Dedifferentiated amniotic fluid mesenchymal stem cell (primary cell): Measurements from ENCODE around the gene IQCC.

Experiments
- DNase-seq: peaks from one replicate; pipeline ENCODE4 v3.0.0-alpha.2; 2016; ENCODE audit errors: extremely low spot score

Gene IQCC

DNA sequence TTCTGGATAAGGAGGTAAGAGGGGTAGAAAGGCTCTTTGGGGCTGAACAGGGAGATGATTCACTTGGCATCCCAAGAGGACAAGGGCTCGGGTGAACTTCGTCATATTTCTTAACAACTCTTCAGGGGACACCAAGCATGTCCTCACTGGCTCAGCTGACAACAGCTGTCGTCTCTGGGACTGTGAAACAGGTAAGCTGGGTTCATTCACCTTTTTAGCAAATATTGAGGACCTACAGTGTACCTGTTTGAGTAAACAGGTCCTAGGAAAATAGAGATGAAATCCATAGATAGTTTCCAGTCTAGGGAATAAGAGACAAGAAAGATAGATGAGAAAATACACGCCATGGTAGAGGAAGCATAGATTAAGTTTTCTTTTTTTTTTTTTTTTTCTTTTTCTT is 18.8 kb downstream of the IQCC start:
- no peak for DNase-seq

DNA sequence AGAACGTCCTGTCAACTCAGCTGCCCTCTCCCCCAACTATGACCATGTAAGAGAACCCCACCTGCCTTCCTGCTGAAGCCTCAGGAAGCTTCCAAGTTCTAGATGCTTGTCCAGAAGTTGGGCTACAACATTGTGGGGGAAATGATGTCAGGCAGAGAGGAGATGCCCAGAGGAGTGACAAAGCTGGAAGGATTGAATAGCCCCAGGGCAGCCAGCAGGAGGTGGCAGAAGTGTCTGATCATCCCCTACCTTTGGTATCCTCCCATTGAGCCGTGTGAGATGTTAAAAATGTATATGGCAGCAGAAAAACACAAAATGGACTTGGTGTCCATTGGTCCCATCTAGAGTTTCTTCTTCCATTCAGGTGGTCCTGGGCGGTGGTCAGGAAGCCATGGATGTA is 23.3 kb downstream of the IQCC start:
- no peak for DNase-seq

DNA sequence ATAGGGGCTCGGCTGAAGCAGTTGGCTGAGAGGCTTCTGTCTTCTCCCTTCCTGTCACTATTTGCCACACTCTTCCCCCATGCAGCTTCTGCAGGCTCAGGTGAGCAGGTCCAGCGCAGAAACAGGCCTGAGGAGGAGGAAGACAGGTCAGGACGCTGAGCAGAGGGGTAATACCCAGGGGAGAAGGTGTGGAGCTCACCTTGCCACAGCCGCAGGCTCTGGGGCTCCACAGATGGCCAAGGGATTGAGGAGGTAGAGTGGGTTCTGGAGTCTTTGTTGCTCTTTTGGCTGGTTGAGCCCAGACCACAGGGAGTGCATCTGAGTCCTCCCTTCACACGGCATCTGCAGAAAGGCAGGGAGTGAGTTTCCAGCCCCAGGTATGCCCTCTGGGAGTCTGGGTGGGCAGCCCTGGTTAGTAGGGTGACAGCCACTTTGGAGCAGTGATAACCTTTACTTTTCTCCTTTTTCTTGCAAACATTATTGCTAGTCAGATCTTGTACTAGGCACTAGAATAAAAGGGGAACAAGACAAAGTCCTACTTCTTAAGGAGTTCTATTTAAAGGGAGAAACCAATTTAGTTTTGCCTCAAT is 26.5 kb downstream of the IQCC start:
- no peak for DNase-seq

DNA sequence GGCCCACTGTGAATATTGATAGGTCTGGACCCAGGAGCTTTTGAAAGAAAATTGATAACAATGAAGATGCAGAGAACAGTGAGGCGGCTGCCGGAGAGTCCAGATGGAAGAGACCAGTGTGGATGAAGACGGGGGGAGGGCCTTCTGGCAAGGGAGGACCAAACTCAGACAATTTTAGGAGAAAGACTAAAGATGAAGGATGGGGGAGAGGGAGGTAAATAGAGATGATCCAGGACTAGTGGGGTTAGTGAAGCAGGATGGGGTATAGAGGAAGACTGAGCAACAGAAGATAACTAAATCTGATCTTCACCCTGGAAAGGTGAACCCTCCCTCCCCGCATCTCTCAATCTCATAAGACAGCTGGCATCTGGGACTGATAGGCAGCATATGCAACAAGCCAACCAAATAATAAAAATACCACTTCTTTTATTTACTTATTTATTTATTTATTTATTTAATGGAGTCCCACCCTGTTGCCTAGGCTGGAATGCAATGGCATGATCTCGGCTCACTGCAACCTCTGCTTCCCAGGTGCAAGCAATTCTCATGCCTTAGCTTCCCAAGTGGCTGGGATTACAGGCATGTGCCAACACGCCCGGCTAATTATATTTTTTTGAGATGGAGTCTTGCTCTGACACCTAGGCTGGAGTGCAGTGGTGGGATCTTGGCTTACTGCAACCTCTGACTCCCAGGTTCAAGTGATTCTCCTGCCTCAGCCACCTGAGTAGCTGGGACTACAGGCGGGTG is 27.3 kb downstream of the IQCC start:
- DNase-seq, result no peak

DNA sequence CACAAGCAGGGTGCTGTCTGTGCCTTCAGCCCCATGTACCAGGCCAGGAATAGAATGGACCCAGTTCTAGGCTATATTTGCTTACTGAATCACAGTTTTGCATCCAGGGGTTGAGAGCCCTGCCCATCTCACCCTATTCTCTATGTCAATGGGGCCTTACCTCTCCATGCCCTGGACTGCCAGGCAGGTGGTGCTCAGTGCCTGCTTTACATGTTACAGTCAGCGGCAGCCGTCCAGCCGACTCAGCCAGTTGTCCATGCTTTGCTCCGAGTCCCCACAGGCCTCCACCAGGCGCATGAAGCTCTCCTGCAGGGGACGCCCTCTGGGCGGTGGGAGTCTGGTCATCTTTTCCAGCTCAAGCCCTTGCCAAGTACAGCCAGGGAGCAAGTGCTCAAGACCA is 29.3 kb downstream of the IQCC start:
- no peak for DNase-seq

DNA sequence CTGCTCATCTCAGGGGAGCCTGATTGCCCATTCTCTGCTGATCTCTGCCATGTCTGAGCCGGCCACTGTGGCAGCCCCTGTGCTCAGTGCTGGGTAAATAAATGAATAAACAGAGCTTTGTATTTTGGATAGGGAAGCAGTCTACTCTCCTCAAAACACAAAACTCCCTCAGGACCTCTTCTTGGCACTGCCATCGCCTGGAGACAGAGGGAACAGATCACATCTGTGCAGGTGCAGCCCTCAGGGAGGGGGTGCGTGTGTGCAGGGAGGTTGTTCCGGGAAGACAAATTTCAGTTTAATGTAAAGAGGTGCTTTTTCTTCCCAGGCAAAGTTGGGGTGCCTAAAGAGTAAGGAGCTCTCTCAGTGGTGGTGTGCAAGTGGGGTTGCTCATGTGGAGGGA is 33.9 kb downstream of the IQCC start:
- DNase-seq, result no peak

DNA sequence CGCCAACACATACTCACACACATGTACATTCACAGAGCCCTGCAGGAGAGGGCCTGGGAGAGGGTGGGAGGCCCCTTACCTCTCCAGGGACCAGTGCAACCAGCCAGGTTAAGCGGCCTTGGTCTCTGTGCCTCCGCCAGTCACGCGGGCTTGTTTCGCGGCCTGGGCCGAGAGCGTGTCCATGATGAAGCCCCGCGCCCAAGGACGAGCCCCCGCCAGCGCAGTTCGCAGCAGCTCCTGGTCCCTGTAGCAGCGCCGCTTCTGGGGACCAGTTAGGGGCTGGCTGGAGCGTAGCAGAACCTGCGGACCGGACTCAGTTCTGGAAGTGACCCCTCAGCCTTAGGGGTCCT is 34.3 kb downstream of the IQCC start:
- DNase-seq, result no peak

DNA sequence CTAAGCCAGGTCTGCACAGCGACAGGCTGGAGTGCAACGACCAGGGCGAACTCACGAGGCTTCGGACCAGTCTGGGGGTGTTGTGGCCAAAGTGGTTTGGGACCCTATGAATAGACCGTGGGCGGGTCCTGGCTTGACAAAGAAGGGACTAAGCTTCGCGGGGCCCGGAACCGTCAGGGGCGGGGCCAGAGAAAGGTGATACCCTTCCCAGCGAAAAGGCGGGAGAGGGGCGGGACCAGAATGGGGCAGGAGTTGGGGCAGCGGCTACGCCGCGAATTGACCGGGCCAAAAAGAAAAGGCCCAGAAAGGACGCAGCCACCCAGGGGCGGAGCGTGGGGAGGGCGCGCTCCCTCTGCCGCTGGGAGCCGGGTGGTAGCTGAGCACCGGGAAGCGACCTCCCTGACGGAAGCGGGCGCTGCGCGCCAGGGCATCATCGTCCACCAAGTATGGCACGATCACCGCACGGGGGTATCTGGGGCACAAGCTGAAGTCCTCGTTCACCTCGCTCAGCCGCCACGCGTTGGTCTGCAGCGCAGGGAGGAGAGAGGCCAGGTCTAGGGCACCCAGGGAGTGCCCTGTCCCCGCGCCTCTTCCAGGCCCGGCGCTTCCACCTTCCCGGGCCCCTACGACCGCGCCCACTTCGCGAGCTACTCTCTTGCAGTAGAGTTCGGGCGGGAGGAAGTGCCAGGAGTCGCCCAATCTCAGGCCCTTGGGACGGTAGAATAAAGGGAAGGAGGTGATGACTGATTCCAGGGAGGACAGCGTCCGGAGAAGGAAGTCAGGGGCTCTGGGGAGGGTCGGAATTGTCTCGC is 34.9 kb downstream of the IQCC start:
- DNase-seq, result peak; percentile 24

DNA sequence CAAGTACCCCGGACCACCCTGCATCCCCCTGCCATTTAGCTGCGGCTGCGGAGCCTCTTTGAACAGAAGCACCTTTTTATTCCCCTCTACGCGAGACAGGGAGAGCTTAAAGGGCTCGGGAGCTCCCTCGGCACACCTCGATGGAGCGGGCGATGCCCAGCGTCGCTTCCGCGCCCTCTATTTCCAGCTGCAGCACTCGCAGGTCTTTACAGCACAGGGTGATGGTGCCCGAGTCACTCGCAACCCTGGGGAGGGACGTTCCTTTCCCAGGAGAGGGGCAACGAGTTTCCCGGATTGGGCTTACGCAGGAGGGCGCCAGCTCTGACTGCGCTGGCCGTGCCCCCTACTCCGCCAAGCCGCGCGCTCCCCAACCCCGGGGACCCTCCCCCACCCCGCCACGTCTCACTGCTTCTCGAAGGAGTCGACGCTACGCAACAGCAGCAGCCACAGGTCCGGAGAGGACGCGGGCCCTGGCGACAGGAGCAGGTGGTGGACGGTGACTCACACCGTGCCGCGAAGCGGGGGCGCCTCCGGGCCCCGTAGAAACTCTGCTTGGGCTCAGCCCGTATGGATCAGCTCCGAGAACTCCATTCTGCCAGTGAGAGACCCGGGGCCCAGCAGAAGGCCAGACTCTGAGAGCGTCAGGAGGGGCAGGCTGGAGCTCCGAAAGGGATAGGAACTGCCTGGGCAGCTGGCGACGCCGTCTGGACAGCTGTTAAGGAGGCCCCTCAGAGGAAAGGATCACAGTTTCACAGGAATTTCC is 35.7 kb downstream of the IQCC start:
- DNase-seq, result no peak

DNA sequence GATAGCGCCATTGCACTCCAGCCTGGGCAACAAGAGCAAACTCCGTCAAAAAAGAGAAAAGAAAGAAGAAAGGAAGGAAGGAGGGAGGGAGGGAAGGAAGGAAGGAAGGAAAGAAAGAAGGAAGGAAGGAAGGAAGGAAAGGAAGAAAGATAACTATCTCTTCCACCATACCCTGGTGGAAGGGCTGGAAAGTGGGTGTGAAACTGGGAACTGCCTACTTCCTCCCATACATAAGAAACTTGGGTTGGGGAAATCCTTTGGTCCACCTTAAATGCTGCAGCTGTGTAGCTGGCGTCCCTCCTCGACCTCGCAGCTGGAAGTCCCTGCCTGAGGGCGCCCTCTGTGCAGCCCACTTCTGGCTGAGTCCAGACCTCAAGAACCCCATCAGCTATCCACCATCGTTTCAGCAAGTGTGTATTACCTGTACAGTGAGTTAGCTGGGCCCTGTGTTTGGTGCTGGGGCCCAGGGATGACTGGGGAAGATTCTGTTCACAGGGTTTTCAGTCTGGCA is 36.9 kb downstream of the IQCC start:
- DNase-seq, result no peak

DNA sequence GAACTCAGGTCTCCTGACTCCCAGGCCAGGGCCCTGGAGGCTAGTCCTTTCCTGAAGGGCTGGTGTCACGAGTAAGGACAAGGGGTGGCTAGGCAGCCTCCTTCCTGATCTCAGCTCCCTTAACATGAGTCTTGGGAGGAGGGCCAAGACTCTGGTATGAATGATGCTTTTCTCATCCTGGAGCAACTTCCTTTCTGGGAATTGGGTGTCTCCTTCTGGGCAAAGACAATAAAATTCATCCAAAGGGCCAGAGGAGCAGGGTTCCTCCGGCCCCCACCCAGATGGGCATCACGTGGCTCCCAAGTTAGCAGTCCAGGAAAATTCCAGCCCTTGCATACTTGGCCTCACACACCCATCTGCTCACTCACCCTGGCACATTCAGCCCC is 41.4 kb downstream of the IQCC start, which contains the start of gene FAM167B:
Gene FAM167B, plus strand, starts transcription at position 335 of the 386 bp plus-strand sequence. CDS start 200 bp downstream, outside the sequence.
- peak; percentile 63 for DNase-seq

DNA sequence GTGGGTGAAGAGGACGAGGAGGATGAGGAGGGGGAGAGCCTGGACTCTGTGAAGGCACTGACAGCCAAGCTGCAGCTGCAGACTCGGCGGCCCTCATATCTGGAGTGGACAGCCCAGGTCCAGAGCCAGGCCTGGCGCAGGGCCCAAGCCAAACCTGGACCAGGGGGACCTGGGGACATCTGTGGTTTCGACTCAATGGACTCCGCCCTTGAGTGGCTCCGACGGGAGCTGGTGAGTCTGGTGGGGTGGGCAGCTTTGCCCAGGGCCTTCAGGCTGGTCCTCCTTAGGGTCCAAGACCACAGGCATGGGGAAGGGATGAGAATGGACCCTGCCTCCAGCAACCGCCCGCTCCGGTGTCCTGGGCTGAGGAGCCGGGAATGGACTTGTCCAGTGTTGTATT is 42.0 kb downstream of the IQCC start:
- DNase-seq, result no peak

DNA sequence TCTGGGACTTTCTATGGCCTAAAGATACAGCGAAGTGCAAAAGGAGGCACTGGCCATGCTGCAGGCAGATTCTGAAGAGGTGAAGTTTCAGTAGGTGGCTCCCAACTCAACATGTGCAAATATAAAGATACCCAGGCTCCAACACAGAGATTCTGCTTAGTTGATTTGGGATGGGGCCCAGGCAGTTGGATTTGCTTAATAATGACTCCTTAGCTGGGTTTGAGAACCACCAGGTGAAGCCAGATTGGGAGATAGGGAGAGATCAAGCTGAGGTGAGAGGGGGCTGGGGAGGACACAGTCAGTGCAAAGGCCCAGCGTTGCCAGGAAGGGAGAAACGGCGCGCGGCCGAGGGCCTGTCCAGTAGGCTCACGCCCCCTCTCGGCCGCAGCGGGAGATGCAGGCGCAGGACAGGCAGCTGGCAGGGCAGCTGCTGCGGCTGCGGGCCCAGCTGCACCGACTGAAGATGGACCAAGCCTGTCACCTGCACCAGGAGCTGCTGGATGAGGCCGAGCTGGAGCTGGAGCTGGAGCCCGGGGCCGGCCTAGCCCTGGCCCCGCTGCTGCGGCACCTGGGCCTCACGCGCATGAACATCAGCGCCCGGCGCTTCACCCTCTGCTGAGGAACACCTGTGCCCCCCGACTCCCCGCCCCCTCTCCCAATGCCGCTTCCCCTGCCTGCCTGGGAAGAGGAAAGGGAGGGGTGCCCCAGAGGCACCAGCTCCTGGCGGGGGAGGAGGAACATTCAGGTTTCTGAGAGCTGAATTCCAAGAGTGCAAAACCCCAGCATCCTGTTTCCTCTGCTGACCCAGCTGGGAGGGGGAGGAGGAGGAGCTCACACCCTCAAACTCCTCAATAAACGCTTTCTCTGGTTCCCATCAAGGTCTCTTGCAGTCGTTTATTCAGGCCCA is 42.8 kb downstream of the IQCC start:
- no peak for DNase-seq

DNA sequence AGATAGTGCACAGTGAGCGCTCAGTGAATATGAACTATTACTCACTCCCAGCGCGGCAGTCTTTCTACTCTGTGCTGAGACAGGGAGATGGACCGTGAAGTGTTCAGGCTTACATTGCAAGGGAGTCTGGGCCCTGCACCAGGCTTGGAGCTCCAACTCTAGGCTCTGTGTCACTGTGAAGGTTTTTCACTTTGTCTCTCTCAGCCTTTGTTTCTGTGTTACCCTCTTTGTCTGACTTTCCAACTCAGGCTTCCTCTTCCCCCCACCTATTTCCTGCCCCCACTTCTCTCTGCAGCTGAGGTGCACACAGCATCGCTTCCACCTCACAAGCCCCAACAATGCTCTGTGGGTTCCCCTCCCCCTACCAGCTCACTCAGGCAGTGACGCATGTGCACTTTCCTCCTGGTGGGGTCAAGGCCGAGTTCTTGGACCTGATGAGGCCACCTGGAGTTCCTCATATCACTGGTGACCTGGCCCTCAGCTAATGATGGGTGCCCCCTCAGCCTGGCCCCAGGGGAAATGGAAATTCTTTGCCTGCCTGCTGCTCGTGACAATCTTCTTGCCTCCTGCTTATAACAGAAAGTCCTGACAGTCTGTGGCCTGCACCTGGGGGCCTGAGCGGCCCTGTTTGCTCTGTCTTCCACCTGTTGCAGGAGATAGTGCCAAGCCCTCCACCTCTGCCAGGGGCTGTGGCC is 44.5 kb downstream of the IQCC start:
- no peak for DNase-seq

DNA sequence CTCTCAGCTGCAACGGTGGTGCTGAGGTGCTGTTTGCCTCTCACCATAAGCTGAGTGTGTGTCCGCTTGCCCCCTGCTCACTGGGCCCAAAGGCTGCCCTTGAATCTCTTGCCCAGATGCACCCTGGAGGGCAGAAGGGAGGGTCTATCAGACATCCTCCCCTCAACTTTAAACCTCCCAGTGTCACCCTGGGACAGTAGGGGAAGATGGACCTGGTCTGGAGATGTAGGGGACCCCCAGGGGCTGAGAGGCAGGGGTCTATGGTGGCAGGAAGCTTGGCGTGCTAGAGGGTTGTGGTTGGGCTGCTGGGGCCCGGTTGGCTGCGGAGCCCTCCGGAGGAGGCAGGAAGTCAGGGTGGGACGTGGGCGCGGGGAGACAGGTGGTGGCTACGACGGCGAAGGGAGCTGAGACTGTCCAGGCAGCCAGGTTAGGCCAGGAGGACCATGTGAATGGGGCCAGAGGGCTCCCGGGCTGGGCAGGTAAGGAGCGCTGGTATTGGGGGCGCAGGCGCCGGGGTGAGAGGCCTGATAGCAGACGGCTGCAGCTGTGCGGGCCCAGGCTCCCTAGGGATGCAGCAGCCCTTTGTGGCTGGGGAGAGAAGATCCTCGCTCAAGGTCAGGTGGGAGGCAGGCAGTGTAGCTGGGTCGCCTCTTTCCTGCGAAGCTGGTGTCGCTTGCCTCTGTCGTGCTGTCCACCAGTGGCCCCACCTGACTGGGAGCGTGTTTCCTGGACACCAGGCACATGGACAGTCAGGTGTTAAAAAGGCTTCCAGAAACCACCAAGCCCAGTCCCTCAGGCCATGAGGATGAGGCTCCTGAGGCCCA is 45.6 kb downstream of the IQCC start, which contains the start of gene LCK:
Gene LCK, plus strand, starts transcription at position 373 of the 824 bp plus-strand sequence. CDS start 23,065 bp downstream, outside the sequence.
- no peak for DNase-seq

DNA sequence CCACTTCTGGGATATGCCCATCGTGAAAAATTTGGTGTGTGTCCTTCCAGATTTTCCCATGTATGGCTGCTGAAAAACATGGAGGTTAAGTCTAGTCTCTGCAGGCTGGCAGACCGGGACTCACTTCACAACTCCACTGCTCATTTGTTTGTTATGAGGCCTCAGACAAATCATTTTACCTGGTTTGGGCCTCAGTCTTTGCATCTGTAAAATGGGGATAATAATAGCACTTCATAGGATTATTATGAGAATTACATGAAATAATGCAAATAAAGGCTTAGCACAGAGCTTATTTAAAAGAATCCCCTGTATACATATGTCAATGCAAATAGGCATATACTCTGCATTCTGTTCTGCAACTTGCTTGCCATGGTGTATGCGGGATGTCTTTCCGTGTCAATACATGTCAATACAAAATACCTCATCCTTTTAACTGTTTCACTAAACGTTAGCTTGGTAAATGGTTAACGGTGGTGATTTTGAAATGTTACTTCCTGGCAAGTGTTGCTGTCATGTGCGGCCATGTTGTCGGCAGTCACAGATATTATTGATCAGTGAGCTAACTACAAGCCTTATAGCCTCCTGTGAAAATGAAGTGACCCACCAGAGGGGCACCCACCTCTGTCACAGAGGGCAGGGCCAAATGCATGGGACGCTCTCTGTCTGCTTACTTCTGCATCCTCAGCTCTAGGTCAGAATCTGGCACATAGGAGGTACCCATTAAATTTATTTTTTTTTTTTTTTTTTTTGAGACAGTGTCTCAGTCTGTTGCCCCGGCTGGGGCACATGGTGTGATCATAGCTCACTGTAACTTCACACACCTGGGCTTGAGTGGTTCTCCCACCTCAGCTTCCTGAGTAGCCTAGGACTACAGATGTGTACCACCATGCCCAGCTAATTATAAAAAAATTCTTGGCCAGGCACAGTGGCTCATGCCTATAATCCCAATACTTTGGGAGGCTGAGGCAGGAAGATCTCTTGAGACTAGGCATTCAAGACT is 49.9 kb downstream of the IQCC start:
- no peak for DNase-seq

DNA sequence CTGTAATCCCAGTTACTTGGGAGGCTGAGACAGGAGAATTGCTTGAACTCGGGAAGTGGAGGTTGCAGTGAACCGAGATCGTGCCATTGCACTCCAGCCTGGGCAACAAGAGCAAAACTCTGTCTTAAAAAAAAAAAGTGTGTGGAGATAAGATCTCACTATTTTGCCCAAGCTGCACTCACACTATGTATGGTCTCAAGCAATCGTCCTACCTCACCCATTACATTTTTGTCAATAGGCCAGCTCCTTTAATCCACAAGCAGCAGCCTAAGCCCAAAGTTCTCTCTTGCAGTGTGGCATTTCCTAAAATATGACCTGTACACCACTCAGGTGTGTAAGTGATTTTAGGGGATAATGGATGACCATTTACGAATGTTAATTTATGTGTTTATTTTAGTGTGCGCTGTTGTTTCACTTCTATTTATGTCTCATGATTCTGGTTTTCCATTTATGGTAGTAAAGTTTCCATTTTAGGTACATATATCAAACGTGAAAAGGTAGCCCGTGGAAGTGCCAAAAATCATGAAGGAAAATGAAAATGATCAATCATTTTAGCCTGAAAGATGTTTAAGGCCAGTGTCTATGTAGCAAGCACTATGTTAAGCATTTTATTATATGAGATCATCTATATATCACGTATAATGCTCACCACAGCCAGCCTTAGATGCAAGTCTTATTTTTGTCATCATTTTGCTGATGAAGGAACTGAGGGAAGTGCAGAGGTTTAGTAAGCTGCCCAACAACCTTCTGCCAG is 51.2 kb downstream of the IQCC start:
- DNase-seq, result no peak

DNA sequence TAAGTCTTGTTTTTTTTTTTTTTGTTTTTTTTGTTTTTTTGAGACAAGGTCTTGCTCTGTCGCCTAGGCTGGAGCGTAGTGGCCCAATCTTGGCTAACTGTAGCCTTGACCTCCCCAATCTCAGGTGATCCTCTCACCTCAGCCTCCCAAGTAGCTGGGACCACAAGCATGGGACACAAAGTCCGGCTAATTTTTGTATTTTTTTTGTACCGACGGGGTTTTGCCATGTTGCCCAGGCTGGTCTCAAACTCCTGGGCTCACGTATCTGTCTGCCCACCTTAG is 51.7 kb downstream of the IQCC start:
- DNase-seq, result no peak
